ENCODE results near the gene COL4A2. TPM values are rescaled to one million over a fixed set of nuclear protein-coding genes. Genes with fewer than 3 reads are reported as not detected.

Gene COL4A2
- total and polyA plus RNA-seq, 11 donors: 92.4 to 377 (median 166) TPM

- TF ChIP-seq CTCF (IDR thresholded peaks at IDR 0.05) (no peak), POLR2A (IDR thresholded peaks at IDR 0.05) (no peak)
- peak overlapping the region in 6 of 12 donors; percentile 13 to 95 (median 53) for H3K27ac ChIP-seq
- WGBS, 4 donors: 78 to 85% (median 81%) methylated on average over 6 of the region's 6 CpGs
- H3K9me3 ChIP-seq: no peaks in the 10 kb centered on the region
- ATAC-seq (no peak), DNase-seq (no peak)
- H3K27me3 ChIP-seq: no peaks in the 10 kb centered on the region
- no peak overlapping the region for H3K4me3 ChIP-seq
- H3K36me3 ChIP-seq: peaks cover 0 to 13% (median 3%) of the 10 kb centered on the region in 9 donors
- intact Hi-C loops (cut with DNase I): no loop called here
- H3K4me1 ChIP-seq: peaks cover 17 to 88% (median 55%) of the 10 kb centered on the region in 12 donors
Observed at GRCh38 chr13:110329258-110329657, 22.2 kb downstream of the COL4A2 start.

GRCh38 chr13:110329798-110330461 lies 22.8 kb downstream of the COL4A2 start:
- Histone ChIP-seq H3K27me3 (no peaks in the 10 kb centered on the region), H3K27ac (peak overlapping the region in 10 of 12 donors; percentile 14 to 95 (median 46)), H3K4me1 (peaks cover 11 to 86% (median 48%) of the 10 kb centered on the region in 12 donors), H3K9me3 (no peaks in the 10 kb centered on the region), H3K4me3 (peak overlapping the region in 3 of 12 donors; percentile 6 to 36 (median 8)), H3K36me3 (peaks cover 0 to 13% (median 3%) of the 10 kb centered on the region in 9 donors)
- DNase-seq: peak in 1 of 5 donors; percentile 22
- 67 to 70% (median 67%) methylated on average over 21 of the region's 21 CpGs for WGBS, 4 donors
- no peak for TF ChIP-seq CTCF (IDR thresholded peaks at IDR 0.05)
- no peak for TF ChIP-seq POLR2A (IDR thresholded peaks at IDR 0.05)
- intact Hi-C loops (cut with DNase I): no loop called here
- ATAC-seq: peak in 2 of 4 donors; percentile 18

GRCh38 chr13:110330491-110331011 lies 23.5 kb downstream of the COL4A2 start:
- ATAC-seq (no peak), DNase-seq (peak in 1 of 5 donors; percentile 20)
- WGBS, 4 donors: 79 to 88% (median 87%) methylated on average over 11 of the region's 11 CpGs
- peak overlapping the region in 3 of 12 donors; percentile 6 to 36 (median 8) for H3K4me3 ChIP-seq
- H3K4me1 ChIP-seq: peaks cover 8 to 83% (median 47%) of the 10 kb centered on the region in 12 donors
- no peaks in the 10 kb centered on the region for H3K9me3 ChIP-seq
- intact Hi-C loops (cut with DNase I): no loop called here
- no peak for TF ChIP-seq POLR2A (IDR thresholded peaks at IDR 0.05)
- H3K36me3 ChIP-seq: peaks cover 0 to 13% (median 3%) of the 10 kb centered on the region in 9 donors
- no peaks in the 10 kb centered on the region for H3K27me3 ChIP-seq
- peak overlapping the region in 10 of 12 donors; percentile 14 to 95 (median 46) for H3K27ac ChIP-seq

- Histone ChIP-seq H3K9me3 (no peaks in the 10 kb centered on the region), H3K4me3 (no peak overlapping the region), H3K27me3 (no peaks in the 10 kb centered on the region), H3K36me3 (peaks cover 0 to 15% (median 3%) of the 10 kb centered on the region in 9 donors), H3K4me1 (peaks cover 8 to 83% (median 48%) of the 10 kb centered on the region in 12 donors), H3K27ac (peak overlapping the region in 6 of 12 donors; percentile 6 to 95 (median 44))
- ATAC-seq: peak in 1 of 4 donors; percentile 38
- TF ChIP-seq CTCF (IDR thresholded peaks at IDR 0.05): no peak
- DNase-seq: no peak
- WGBS, 4 donors: 65 to 77% (median 66%) methylated on average over 11 of the region's 11 CpGs
- intact Hi-C loops (cut with DNase I): no loop called here
Observed at GRCh38 chr13:110331362-110331761, 24.3 kb downstream of the COL4A2 start.
